Measurements from ENCODE around the gene STUB1.

STUB1 gene

DNA sequence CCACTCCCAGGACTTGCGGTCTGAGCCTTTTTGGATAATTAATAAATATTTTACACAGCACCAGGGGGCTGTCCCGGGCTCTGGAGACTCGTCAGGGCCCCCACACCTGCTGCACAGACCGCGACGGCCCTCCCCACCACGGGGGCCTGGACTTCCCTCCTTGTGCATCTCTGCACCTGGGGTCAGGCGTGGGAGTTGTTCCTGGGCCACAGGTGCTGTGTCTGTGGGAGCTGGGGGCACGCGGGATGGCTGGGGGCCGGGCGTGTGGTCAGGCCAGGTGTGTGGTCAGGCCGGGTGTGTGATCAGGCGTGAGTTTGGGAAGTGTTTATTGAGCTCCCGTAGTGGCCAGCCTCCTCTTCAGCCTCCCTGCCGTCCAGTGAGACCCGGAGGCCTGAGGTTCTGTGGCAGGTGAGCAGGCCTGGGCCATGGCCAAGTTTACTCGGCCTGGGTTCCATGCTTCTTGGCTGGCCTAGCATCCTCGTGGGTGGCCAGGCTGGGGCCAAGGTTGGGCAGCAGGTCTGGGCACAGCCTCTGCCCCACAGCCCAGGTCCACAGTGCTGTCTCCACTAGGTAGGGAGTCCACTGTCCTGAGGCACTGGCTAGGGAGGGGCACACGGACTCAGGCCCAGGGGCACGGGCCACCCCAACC is 1.9 kb upstream of the STUB1 start:
- no peak for DNase-seq (ENCODE audit: low read depth, low spot score)
- H3K9me3 ChIP-seq (ENCODE audit: low read depth, low read length): no peaks in the 10 kb centered on the region
- H3K27ac ChIP-seq: no peak overlapping the region; the same call in 1 of the 2 replicates
- TF ChIP-seq FOXP2 (optimal IDR thresholded peaks at IDR 0.05; ENCODE audit: control extremely low read depth, extremely low read length, insufficient read depth) (no peak), EZH2 (IDR thresholded peaks at IDR 0.05) (no peak), POLR2AphosphoS5 (IDR thresholded peaks at IDR 0.05; ENCODE audit: borderline replicate concordance, low read depth, low read length) (no peak)
- no peak overlapping the region for H3K4me3 ChIP-seq
- H3K9ac ChIP-seq (ENCODE audit: insufficient read length): no peak overlapping the region
- H3K36me3 ChIP-seq (ENCODE audit: insufficient read depth, low read length): peaks cover 29% of the 10 kb centered on the region

DNA sequence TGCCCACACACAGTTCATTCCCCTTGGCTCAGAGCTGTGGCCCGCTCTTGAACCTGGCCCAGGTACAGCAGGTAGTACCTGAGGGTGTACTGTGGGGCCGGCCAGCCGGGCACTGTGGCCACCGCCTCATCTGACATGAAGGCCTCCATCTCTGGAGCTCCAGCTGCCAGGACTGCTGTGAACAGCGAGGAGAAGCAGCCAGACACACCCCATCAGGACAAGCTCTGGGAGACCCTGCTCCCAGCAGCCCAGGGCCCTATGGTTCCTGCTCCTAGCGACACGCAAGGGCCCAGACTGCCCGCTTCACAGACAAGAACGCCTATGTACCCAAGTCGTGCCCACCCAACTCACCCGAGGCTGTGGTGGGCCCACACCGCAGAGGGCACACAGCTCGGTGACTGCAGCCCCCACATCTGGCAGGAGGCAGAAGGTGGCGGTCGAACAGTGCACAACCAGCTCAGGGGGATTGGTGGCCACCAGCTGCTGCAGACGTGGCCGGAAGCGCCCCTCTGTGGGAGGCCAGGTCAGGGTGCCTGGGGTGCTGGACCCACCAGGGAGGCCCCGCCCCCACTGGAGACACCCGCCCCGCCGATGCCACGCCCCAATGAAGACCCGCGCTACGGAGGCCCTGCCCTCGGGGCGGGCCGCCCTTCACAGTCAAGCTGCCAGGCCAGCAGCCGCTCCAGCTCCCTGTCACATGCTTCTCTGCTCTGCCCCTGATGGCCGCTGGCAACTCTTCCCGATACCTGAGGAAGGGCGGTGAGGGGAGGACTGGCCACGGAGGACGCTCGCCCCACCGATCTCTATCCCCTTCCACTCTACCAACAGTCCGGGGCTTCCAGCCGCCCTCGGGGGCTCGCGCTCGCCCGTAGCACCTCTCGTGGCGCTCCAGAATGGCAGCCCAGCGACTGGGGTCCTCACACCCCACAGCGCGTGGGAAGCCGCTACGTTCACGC is 1.1 kb upstream of the STUB1 start:
- H3K27ac ChIP-seq: peak overlapping the region; percentile 91
- TF ChIP-seq EZH2 (IDR thresholded peaks at IDR 0.05) (no peak), FOXP2 (optimal IDR thresholded peaks at IDR 0.05; ENCODE audit: control extremely low read depth, extremely low read length, insufficient read depth) (no peak), POLR2AphosphoS5 (IDR thresholded peaks at IDR 0.05; ENCODE audit: borderline replicate concordance, low read depth, low read length) (no peak; the same call in 1 of the 2 replicates)
- H3K9me3 ChIP-seq (ENCODE audit: low read depth, low read length): no peaks in the 10 kb centered on the region
- H3K4me3 ChIP-seq: peak overlapping the region; percentile 94
- DNase-seq (ENCODE audit: low read depth, low spot score): no peak
- H3K36me3 ChIP-seq (ENCODE audit: insufficient read depth, low read length): peaks cover 23% of the 10 kb centered on the region
- peak overlapping the region; percentile 85 for H3K9ac ChIP-seq (ENCODE audit: insufficient read length)

GRCh38 chr16:680625-680945 is 375 bp downstream of the STUB1 start:
- Histone ChIP-seq H3K4me3 (peak overlapping the region; percentile 91), H3K36me3 (ENCODE audit: insufficient read depth, low read length) (peaks cover 22% of the 10 kb centered on the region), H3K9me3 (ENCODE audit: low read depth, low read length) (no peaks in the 10 kb centered on the region), H3K9ac (ENCODE audit: insufficient read length) (peak overlapping the region; percentile 91), H3K27ac (peak overlapping the region; percentile 75)
- TF ChIP-seq POLR2AphosphoS5 (IDR thresholded peaks at IDR 0.05; ENCODE audit: borderline replicate concordance, low read depth, low read length) (no peak), EZH2 (IDR thresholded peaks at IDR 0.05) (no peak)
- no peak for DNase-seq (ENCODE audit: low read depth, low spot score)

DNA sequence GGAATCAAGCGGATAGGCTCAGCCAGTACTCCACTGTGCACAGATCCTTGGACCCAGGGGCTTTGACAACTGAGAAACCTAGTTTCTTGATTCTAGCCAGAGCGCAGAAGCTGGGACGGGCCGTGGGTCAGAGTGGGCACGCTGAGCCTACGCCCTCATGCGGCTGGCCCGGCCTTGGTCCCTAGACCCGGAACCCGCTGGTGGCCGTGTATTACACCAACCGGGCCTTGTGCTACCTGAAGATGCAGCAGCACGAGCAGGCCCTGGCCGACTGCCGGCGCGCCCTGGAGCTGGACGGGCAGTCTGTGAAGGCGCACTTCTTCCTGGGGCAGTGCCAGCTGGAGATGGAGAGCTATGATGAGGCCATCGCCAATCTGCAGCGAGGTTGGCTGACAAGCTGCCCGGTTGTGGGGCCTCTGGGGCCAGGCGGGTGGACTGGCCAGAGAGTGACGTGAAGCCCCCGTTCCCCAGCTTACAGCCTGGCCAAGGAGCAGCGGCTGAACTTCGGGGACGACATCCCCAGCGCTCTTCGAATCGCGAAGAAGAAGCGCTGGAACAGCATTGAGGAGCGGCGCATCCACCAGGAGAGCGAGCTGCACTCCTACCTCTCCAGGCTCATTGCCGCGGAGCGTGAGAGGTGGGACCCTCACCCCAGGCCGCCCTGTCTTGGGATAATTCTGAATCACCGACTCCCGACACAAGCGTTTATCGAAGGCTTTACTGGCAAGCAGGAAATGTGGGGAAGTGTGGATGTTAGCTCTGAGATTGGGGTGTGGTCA is 946 bp downstream of the STUB1 start:
- no peak for DNase-seq (ENCODE audit: low read depth, low spot score)
- Histone ChIP-seq H3K36me3 (ENCODE audit: insufficient read depth, low read length) (peaks cover 22% of the 10 kb centered on the region), H3K9ac (ENCODE audit: insufficient read length) (peak overlapping the region; percentile 91), H3K4me3 (peak overlapping the region; percentile 91), H3K9me3 (ENCODE audit: low read depth, low read length) (no peaks in the 10 kb centered on the region), H3K27ac (peak overlapping the region; percentile 75)
- TF ChIP-seq EZH2 (IDR thresholded peaks at IDR 0.05): no peak
- no peak for TF ChIP-seq POLR2AphosphoS5 (IDR thresholded peaks at IDR 0.05; ENCODE audit: borderline replicate concordance, low read depth, low read length)
- TF ChIP-seq FOXP2 (optimal IDR thresholded peaks at IDR 0.05; ENCODE audit: control extremely low read depth, extremely low read length, insufficient read depth): no peak

DNA sequence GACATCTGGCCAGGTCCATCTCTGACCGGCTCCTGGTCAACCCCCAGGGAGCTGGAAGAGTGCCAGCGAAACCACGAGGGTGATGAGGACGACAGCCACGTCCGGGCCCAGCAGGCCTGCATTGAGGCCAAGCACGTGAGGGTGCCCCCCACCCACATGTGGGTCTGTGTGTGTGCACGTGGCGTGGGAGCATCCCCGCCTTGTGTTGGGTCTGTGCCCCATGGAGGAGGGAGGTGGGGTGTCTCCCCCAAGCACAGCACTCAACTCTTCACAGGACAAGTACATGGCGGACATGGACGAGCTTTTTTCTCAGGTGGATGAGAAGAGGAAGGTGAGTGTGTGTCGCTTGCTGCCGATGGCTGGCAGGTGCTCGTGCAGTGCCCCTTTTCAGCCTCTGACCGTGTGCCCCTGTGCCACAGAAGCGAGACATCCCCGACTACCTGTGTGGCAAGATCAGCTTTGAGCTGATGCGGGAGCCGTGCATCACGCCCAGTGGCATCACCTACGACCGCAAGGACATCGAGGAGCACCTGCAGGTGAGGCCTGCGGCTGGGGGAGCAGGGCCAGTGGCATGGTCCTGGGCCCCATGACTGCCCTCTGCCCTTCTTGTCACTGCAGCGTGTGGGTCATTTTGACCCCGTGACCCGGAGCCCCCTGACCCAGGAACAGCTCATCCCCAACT is 1.7 kb downstream of the STUB1 start:
- DNase-seq (ENCODE audit: low read depth, low spot score): no peak

DNA sequence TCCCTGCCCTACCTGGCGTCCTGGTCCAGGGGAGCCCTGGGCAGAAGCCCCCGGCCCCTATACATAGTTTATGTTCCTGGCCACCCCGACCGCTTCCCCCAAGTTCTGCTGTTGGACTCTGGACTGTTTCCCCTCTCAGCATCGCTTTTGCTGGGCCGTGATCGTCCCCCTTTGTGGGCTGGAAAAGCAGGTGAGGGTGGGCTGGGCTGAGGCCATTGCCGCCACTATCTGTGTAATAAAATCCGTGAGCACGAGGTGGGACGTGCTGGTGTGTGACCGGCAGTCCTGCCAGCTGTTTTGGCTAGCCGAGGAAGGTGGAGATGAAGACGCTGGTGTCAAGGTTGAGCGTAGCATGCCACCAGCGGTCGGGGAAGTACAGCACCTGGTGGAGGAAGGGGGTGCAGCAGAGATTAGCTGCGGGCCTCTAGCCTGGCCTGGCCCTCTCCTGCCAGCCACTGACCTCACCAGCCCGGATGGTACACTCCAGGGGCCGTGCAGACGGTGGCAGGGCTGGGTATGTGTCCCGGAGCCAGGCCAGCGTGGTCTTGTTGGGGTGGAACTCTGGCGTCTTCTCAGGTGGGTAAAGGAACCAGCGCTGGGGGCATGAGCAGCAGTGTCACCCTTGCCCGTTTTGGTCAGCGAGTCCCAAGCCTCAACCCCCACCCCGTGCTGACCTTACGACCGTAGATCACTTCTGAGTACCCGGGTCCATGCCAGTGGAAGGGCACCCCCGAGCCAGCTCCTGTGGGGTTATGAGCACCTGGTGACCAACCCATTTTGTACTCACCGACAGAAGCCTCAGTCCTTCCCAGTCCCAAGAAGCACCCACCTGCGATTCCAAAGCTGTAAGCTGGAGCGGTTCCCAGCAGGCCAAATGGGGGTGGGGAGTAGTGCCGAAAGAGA is 2.5 kb downstream of the STUB1 start:
- Histone ChIP-seq H3K27ac (no peak overlapping the region), H3K9ac (ENCODE audit: insufficient read length) (no peak overlapping the region), H3K4me3 (peak overlapping the region; percentile 88), H3K9me3 (ENCODE audit: low read depth, low read length) (no peaks in the 10 kb centered on the region), H3K36me3 (ENCODE audit: insufficient read depth, low read length) (peaks cover 22% of the 10 kb centered on the region)
- no peak for DNase-seq (ENCODE audit: low read depth, low spot score)
- no peak for TF ChIP-seq FOXP2 (optimal IDR thresholded peaks at IDR 0.05; ENCODE audit: control extremely low read depth, extremely low read length, insufficient read depth)
- TF ChIP-seq EZH2 (IDR thresholded peaks at IDR 0.05): no peak
- peak; percentile 54; the same call in 1 of the 2 replicates for TF ChIP-seq POLR2AphosphoS5 (IDR thresholded peaks at IDR 0.05; ENCODE audit: borderline replicate concordance, low read depth, low read length)

More for the DNA sequence above, 1.7 kb downstream of the STUB1 start:
- peaks cover 22% of the 10 kb centered on the region for H3K36me3 ChIP-seq (ENCODE audit: insufficient read depth, low read length)
- H3K27ac ChIP-seq: no peak overlapping the region
- no peaks in the 10 kb centered on the region for H3K9me3 ChIP-seq (ENCODE audit: low read depth, low read length)
- peak overlapping the region; percentile 91 for H3K4me3 ChIP-seq
- peak overlapping the region; percentile 91 for H3K9ac ChIP-seq (ENCODE audit: insufficient read length)
- TF ChIP-seq EZH2 (IDR thresholded peaks at IDR 0.05) (no peak), POLR2AphosphoS5 (IDR thresholded peaks at IDR 0.05; ENCODE audit: borderline replicate concordance, low read depth, low read length) (peak; percentile 60), FOXP2 (optimal IDR thresholded peaks at IDR 0.05; ENCODE audit: control extremely low read depth, extremely low read length, insufficient read depth) (no peak)

Measured in SK-N-MC (cell line).